ENCODE measurements around the gene ABITRAM.

GRCh38 chr9:108972186-108972585 lies 38.0 kb downstream of the ABITRAM start:
- TF ChIP-seq CTCF (IDR thresholded peaks at IDR 0.05): no peak
- TF ChIP-seq POLR2AphosphoS5 (IDR thresholded peaks at IDR 0.05; ENCODE audit: low read depth, low read length): no peak
- TF ChIP-seq REST (IDR thresholded peaks at IDR 0.05; ENCODE audit: insufficient read depth in 1 of 2, low read depth in 2 of 2, low read length in 1 of 2): no peak
- TF ChIP-seq SIN3A (IDR thresholded peaks at IDR 0.05; ENCODE audit: borderline replicate concordance, insufficient read depth, low read depth, low read length): no peak
- no peak for TF ChIP-seq TCF7L2 (IDR thresholded peaks at IDR 0.05; ENCODE audit: low read depth, low read length)
